RPMI7951 (cell line): ENCODE data around the gene POLDIP2. TPM values are rescaled to one million over a fixed set of nuclear protein-coding genes. Genes with fewer than 3 reads are reported as not detected.
"Not testable (repeated sequence)": the region's sequence is repeated elsewhere in the genome, so short reads cannot be mapped to it uniquely, and the experiment has no call there.

Source experiments
- DNase-seq: peaks from one replicate; pipeline ENCODE4 v3.0.0-alpha.2; 2012; ENCODE audit warnings: low read depth
- total RNA-seq: library from RNA; depleted of rRNA; stranded (reverse); fragments of >200 nt; shearing (Covaris generic); gene quantifications from 2 replicates; pipeline ENCODE4 v1.2.3, GENCODE V29; 2014

Gene POLDIP2
- total RNA-seq, 1 experiment from 2014 or later: 91.8 TPM

- DNase-seq: no peak
Measured at GRCh38 chr17:28366605-28367004, 9.3 kb upstream of the POLDIP2 start.

DNA sequence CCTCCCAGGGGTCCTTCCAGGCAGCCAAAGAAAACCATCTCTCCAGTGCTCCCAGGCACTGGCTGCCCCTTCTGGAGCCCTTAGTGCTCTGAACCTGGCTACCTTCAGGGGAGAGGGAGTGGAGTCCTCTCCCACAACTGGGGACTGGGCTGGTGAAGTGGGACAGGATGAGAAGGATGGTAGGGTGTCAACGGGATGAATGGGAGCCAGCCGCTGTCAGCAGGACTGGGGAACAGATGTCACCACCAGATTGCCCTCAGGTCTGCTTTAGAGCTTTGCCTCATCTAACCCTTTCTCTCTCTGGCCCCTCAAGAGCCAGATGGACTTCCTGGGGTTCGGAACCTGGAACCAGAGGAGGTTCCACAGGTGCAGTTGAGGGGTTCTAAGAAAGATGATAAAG, 8.2 kb upstream of the POLDIP2 start:
- no peak for DNase-seq

DNA sequence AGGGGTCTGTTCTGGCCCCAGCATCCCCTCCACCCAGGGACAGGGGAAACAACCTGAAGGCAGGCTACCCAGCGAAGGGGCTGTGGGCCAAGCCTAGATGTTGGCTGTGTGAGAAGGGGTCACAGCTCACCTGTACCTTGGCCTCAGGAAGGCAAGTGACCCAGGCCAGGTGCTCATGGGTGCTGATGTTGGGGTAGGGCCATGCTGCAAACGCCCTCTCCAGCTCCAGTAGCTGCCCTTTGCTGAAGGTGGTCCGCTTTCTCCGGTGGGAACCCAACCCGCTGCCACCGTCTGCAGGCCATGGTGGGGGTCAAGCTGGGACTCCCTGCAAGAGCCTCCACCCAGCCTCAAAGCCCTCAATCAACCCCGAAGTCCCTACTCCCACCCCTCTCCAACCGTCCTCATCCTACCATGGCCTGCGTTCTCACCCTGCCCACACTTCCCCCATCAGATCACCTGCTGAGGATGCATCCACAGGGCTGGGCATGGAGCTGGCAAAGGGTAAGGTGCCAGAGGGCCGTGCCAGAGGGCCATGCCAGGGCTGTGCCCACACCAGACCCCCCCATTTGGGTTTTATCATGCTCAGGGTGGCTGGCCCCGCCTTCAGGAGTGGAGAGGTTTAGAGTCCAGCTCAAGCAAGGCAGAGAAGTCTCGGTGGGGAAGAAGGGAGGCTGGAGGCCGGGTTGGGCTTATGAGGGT, 7.5 kb upstream of the POLDIP2 start, which contains the start of gene SEBOX:
Gene SEBOX (minus strand): TSS at position 535 of the 699 bp plus-strand sequence. CDS start 48 bp downstream, at position 487.
- DNase-seq: no peak

DNA sequence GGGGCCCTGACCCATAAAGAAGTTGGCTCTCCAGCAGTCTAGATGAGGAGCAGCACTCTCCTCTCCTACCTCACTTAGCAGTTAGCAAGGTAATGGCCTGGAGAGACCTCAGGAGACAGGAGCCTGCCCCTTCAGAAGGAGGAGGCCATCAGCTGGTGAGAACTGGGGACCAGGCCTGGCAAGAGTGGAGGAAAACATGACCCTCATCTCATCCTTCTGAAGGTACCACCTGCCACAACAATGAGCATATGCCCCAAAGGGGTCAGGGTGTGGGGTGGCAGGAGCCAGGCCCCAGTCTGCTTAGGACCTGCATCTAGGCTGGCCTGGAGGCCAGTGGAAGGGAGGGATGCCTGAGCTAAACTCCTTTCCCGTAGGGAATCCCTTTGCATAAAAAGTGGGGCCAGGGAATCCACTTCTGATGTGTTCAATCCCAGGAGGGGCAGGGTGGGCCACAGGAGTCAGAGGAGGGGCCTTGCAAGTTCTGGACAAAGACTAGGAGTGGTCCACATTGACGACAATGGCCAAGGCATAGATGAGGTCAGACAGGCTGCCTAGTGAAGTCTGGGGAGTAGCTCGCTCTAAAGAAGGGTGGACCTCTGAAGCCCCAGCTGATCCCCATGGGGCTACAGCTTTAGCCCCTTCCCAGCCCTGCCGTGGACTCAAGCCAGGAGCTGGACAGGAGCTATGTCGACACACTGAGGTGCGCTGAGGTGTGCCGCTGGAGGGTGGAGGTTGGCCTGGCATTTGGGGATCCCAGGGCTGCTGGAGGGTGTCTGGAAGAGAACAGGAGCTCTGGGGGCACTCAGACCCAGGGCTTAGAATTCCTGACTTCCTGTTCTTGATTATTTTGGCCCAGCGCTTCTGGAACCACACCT, 6.7 kb upstream of the POLDIP2 start:
- no peak for DNase-seq

- no peak for DNase-seq
Measured at GRCh38 chr17:28363186-28363585, 5.9 kb upstream of the POLDIP2 start.

DNA sequence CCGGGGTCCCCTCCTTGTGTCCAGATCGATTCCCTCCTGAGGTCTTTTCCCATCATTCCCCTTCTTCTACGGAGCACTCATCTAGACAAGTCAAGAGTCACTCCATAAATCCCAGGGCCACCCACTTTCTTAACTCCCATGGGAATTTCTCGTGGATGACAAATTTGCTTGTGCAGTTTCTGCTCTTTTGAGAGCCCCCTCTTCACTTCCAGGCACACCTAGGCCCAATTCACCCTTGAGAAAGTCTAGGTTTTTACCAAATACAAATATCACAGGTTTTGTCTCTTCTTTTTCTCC, 522 bp upstream of the POLDIP2 start:
- DNase-seq: no peak

GRCh38 chr17:28350271-28350670, 7.1 kb downstream of the POLDIP2 start:
- no peak for DNase-seq

DNA sequence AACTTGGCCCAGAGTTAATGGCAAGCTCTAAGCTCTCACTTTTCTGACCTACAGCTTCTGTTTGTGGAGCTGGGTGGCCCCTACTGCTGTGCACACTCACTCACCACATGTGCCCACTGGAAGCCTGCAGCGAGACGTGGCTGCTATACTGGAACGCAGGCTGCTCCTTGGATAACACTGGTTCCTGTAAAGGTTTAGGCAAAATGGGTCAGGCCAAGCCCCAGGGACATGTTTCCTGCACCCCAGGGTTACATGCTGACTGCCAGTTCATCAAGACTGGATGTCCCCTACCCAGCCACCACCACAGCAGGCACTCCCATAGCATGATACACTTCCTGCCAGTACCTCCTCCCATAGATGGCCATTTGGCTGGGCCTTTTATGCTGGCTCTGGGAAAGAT, 8.3 kb downstream of the POLDIP2 start:
- DNase-seq: no peak

- peak; percentile 91 for DNase-seq
Measured at GRCh38 chr17:28347261-28347891, 10.0 kb downstream of the POLDIP2 start.

DNA sequence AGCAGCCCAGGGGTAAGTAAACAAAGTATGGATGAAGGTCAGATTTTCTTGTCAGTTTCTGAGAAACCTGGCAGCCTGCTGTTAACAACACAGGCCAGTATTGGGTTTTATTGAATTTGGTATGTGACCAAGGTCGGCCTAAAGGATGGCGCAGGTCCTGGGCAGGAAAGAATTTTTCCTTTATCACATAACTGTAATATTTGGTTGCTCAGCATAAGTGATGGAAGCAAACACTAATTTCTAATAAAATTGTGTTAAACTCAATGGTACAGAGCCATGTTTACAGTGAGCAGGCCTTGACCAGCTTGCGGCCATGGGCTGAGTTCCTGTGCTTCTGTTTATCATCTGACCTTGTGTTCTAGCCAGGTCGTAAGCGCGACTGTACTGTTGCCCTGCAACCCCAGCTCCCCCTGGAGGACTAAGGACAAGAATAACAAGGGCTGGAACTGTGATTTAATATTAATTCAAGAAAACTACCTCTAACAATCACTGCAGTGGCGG, 10.5 kb downstream of the POLDIP2 start:
- no peak for DNase-seq

DNA sequence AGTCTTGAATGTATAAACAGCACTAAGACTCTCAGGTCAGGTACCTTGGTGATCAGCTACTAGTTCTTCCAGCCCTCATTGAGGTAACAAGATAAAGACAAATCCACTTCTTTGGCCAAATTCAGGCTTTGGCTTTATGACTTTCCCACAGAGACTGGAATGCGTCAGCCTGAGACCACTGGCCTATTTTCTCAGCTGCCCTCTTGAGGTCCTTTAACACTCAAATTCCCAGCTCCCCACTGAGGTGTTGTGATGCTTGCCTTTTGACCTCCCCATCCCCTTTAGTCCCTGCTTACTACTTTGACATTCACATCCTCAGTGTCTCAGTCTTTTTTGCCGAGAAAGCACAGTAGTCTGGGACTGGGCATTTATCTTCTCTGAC, 11.1 kb downstream of the POLDIP2 start:
- no peak for DNase-seq

DNA sequence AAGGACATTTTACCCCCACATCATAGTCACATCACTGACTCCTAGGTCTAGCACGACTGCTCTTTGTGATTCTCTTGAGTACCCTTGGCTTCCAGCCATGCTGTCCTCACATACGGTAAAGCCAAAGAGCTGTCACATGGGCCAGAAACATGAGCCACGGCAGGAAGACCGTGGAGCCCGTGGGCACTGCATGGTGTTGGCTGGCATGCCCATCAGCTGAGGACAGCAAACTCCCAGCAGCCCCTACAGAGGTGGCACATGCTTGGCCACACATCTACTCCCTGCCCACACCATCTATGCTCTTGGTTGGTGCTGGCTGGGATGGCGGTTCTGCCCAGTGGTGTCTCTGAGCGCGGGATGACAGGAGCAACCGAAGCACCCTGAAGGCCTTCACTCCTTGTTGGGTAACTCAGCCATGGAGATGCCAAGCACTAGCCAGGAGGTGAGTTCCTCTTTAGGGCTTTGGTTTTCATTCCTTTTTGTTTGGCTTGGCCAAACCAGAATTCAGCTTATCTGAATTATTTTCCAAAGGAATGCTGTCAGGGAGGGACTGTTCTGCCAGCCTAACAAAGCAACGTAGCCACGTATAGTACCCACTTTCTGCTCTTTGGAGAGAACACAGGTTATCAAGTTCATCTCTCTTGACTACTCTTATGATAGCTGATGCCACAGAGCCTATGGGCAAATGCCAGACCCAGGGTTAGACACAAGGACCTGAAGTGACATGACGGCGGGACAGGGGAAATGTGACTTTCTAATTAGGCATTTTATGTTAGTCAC, 11.7 kb downstream of the POLDIP2 start:
- no peak for DNase-seq

DNA sequence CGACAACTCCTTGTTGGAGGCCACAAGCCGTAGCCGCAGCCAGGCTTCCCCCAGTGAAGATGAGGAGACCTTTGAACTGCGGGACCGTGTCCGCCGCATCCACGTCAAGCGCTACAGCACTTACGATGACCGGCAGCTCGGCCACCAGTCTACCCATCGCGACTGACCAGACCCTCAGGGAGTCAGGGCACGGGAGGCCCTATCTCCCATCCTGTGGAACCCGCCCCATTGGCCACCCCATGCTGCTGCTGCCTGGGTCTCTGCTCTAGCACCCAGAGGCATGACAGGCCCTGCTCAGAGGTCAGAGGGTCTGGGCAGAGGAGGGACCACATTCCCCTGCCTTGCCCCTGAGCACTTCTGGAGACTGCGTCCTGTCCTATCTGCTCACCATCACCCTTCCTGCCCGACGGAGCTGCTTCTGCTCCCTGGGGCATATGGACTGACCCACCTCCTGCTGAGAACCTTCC, 12.9 kb downstream of the POLDIP2 start:
- no peak for DNase-seq

- no peak for DNase-seq
Measured at GRCh38 chr17:28344011-28344410, 13.3 kb downstream of the POLDIP2 start.

DNA sequence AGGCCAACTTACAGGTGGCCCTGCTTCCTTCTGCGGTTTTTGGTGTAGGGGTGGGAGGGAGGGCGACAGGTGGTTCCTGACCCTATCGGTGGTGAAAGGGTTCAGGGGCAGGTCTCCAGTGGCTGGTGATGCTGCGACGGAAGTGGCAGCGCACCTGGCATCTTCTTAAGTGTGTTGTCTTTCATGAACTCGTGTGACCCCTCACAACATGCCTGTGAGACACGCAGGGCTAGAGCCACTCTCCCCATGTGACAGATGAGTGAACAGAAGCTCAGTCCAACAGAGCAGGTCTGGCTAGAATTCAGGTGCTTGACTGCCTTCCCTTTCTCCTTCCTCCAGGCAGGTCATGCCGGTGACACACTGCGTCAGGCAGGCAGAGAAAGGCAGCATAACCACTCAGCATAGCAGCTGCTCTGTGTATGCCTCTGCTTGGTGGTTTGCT, 13.8 kb downstream of the POLDIP2 start:
- no peak for DNase-seq

DNA sequence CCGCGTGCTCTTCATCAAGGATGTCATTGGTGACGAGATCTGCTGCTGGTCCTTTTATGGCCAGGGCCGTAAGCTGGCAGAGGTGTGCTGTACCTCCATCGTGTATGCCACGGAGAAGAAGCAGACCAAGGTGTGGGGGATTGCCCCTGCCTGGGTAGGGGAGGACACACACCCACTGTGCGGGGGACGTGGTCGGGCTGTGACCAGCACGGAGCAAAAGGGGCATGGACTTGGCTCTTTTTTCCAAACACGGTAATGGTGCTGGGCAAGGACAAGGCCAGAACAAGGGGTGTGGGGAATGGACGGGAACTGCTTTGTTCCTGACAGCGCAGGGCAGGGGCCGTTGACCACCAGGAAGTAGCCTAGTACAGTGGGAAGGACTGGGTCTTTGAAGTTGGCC, 15.0 kb downstream of the POLDIP2 start:
- no peak for DNase-seq

GRCh38 chr17:28341516-28341915, 15.8 kb downstream of the POLDIP2 start:
- DNase-seq: no peak

GRCh38 chr17:28340374-28340773, 17.0 kb downstream of the POLDIP2 start:
- DNase-seq: no peak

DNA sequence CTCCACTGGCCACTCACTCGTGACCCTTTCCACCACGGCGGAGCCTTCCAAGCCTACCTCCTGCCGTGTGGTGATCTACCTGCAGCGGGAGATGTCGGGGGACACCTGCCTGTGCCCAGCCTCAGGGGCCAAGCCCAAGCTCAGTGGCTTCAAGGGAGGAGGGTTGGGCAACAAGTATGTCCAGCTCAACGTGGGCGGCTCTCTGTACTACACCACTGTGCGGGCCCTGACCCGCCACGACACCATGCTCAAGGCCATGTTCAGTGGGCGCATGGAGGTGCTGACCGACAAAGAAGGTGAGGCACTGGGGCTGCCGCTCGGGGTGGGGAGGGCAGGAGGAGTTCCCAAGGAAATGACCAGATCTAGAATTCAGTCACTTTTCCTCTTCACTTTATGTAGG, 17.9 kb downstream of the POLDIP2 start:
- DNase-seq: no peak

- DNase-seq: not testable (repeated sequence)
Measured at GRCh38 chr17:28338769-28339212, 18.5 kb downstream of the POLDIP2 start.

DNA sequence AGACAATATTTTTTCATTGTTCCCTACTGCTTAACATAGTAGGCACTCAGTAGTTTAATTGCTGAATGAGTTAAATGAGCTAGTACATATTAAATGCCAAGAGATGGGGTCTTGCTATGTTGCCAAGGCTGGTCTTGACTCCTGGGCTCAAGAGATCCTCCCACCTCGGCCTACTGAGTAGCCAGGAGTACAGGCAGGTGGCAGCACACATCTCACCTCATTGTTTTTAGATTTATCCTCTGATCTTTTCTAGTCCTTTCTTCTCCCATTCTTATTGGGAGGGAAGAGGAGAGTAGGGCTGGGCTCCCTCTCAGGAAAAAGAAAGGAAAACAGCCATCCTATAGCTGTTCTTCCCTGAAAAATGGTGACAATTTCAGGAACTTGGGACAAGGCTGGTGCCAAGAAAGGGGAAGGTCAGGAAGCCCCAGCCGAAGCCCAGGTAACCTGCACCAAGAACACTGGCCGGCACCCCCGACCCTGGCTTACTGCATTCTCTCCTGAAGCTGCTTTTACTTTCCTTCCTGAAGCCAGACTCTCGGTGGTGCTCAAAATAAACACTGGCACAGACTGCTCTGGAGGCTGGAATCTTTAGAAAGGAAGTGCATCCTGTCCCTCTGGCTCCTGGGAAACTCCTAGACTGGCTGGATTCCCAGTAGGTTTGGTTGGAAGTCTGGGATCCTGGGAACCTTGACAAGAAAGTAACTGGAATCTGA, 19.1 kb downstream of the POLDIP2 start:
- DNase-seq: peak; percentile 60
